GM19239 (cell line): Measurements from ENCODE around the gene RHOG.

Experiments
- DNase-seq: peaks from one replicate; pipeline ENCODE4 v3.0.0; 2011; ENCODE audit warnings: low spot score; ENCODE audit not compliant: insufficient read length
- FAIRE-seq: peaks from 2 replicates; lab custom pipeline; 2011; peaks lifted over from hg19 to GRCh38; lab: Jason Lieb, UNC

Gene RHOG

DNA sequence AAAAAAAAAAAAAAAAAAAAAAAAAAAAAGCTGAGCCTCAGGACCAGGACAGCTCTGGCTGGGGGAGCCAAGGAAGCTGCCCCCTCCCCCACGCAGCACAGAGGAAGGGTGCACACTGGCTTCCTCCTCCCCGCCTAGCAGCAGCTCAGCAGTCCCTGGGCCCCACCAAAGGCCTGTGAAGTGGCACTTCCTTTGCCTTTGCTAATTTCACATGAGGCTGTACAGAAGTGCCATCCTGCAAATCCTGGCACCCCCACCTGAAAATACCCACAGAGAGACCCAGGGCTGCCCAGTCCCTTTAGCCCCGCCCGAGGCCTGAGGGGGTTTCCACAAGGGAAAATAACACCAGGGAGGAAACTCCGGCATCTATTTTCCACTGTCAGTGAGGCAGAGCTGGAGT, 3.9 kb downstream of the RHOG start:
- DNase-seq = no peak
- no peak for FAIRE-seq

DNA sequence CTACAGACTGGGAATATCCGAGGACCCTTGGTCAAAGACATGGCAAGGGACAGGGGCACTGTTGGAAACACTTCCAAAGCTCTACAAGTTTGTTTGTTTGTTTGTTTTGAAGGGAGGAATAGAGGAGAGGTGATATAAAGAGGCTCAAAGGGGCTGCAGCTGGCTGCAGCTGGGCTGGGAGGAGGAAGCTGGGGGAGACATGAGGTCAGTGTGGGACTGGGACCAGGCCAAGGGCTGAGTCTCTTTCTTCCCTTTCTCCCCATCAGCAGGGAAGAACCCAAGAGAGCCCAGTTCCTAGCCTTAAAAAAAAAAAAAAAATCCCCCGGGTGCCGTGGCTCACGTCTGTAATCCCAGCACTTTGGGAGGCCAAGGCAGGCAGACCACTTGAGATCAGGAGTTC, 5.0 kb downstream of the RHOG start:
- no peak for FAIRE-seq
- DNase-seq = no peak

DNA sequence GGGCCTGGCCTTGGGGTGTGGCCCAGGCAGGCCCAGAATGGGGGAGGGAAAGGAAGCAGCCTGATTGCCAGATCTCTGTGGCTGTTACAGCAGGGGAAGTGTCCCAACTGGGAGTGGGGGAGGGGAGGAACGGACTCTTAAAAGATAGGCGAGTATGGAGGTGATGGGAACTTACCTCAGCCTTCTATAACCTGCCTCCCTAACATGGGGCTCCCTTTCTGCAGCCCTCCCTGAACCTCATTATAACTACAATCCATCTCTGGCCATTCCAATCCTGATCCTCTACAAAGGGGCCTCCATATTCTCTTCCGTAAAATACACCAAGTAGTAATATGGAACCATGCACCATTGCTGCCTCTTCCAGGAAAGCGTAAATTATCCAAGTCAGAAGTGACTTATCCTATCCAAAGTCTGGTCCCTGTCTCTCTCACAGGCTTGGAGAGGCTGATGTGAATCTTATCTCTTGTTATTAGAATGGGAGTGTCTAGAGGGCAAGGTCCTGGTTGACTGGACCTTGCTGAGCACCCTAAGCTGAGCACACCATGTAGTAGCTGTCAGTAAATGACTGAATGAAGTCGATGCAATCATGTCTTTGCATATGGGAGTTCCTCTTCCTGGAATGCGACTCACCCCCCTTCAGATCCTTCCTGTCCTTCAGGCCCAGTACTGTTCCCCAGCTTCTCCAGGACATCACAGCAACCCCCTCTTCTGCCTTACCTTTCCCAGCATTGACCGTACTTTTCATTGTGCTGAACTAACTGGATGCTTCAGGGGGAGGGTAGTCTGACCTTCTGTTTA, 5.9 kb downstream of the RHOG start:
- no peak for DNase-seq
- FAIRE-seq = no peak

DNA sequence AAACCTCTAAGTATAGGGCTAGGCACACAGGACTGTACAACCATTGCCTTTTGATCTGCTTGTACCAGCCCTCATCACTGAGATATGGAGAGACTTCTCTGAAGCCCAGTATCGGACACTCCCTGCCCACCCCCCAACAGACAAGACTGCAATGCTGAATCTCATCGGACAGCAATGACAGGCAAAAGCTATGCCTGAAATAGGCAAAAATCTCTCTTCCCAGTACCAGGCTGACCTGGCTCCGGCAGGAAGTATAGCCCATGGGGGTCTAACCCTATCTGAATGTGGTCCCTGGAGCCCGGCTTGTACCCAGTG, 6.5 kb downstream of the RHOG start:
- no peak for FAIRE-seq

DNA sequence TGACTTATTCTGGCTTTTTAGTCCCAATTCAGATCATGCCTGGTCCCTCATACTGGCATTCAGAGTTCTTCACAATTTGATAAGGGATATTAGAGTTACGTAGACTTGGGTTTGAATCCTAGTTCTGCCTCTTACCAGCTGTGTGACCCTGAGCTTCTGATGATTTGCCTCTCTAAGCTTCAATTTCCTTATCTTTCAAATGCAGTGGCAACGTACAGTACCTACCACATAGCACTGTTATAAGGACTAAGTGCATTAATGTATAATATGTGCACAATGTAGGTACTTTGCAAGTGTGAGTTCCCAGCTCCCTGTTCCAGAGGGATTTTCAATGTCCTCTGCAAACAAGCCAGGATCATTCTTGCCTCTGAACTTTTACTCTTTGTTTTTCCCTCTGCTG, 7.3 kb downstream of the RHOG start:
- peak; percentile 73 for FAIRE-seq
- DNase-seq = no peak

More for the DNA sequence above, 6.5 kb downstream of the RHOG start:
- DNase-seq = no peak

DNA sequence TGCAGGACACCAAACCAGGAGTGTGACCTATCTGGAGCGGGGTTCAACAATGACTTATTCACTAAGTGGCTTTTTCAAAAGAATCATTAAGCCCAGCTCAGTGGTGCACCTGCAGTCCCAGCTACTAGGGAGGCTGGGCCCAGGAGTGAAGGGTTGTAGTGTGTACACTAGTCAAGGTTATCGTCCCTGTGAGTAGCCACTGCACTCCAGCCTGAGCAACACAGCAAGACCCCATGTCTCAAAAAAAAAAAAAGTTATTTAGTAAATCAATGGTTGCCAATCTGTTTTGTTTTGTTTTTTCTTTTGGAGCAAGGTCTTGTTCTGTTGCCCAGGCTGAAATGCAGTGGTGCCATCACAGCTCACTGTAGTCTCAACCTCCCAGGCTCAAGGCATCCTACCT, 7.9 kb downstream of the RHOG start:
- no peak for DNase-seq
- no peak for FAIRE-seq

DNA sequence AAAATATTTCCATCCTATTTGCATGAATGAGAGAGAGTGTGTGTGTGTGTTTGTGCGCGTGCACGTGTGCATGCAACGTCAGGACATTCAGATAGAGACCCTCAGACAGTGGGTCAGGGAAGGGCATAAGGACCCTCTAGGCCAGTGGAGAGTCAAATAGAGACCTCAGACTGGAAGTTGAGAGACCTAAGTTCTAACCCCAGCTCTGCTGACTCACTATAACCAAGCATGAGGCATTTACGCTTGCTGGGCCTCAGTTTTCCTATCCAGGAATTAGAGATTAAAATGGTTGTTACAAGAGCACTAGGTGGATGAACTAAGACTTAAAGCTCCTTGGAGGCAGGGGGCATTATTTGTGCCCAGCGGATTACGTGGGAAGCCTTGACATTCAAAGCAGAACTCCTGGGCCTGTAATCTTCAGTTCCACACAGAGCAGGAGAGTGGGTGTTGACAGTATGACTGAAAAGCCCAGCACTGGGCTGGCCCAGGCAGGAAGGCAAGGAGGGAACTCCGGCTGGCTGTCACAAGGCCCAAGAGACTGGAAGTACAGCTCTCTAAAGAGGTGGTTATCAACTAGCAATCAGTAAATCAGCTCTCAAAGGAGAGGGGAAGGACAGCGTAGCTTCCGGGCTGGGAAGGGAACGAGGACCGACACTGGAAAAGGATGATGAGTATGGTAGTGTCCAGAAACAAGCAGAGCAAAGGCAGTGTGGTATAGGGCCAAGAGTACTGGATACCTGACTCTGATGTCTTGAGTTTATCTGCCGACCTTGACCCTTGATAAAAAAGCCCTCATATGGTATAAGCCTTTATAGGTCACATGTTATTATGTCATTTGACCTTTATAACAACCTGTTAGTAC, 9.2 kb downstream of the RHOG start:
- no peak for DNase-seq
- no peak for FAIRE-seq

DNA sequence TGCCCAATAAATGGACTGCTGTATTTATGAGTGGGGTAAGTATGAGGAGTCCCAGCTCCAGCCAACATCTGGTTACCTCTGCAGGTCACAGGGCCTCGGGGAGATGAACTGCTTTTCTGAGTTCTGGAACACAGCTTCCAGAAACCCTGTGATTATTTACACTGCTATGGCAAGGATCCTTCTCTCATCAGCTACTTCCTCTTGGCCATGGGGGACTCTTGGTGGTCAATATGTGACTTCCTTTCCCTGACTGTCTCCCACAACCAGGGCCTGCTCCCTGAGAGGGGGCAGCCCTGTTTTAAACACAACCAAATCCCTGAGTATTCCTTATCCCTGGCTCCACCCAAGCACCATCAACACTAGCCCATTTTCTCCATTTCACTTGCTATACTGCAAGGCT, 10.0 kb downstream of the RHOG start:
- no peak for DNase-seq
- no peak for FAIRE-seq

DNA sequence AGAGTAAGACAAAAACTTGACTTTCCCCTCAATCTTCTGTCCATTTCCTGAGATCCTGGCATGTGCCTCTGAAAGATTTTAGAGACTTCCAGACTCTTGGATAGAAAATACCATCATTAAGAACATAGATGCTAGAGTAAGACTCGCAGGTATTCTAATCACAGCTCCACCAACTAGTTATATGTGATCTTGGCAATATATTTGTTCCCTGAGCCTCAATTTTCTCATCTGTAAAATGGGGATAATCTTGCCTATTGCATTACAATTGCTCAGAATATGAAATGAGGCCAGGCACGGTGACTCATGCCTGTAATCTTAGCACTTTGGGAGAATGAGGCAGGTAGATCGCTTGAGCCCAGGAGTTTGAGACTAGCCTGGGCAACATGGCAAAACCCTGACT, 10.7 kb downstream of the RHOG start:
- DNase-seq (no peak), FAIRE-seq (no peak)

DNA sequence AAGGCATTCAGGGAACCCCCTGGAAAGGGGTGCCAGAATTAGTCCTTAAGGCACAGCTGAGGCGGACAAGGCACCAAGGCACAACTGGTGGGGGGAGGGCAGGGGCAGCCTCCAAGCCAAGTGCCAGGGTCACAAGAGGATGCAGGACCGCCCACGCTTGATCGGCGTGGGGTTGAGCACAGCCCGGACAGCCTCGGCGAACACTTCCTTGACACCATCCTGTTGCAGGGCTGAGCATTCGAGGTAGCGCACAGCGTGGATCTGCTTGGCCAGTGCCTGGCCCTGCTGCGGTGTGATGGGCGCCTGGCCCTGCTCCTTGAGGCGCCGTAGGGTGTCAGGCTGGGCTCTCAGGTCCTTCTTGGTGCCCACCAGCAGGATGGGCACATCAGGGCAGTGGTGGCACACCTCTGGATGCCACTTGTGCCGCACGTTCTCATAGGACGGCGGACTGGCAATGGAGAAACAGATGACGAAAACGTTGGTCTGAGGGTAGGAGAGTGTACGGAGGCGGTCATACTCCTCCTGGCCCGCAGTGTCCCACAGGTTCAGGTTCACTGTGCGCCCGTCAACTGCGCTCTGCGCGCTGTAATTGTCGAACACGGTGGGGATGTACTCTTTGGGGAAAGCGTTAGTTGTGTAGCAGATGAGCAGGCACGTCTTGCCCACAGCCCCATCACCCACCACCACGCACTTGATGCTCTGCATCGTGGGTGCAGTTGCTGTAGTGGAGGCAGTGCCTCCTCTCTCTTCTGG, 13.1 kb downstream of the RHOG start:
- no peak for DNase-seq
- no peak for FAIRE-seq

DNA sequence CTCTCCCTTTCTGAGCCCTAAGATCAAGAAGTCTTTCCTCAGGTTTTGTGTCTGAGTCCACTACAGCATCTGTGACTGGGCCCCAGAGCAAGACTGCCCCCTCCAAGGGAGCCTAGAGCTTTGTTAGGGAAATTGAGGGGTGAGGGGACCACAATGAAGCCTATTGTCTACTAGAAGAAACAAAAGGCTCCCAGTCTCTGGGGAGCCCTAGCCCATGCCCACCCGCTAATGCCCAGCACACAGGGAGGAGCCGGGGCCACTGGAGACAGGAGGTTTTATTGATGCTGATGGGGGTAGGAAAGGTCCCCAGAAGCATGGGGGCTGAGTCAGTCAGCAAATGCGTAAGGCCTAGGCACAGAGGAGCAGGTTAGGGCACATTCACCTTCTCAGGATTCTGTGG, 14.0 kb downstream of the RHOG start:
- DNase-seq (no peak), FAIRE-seq (no peak)

DNA sequence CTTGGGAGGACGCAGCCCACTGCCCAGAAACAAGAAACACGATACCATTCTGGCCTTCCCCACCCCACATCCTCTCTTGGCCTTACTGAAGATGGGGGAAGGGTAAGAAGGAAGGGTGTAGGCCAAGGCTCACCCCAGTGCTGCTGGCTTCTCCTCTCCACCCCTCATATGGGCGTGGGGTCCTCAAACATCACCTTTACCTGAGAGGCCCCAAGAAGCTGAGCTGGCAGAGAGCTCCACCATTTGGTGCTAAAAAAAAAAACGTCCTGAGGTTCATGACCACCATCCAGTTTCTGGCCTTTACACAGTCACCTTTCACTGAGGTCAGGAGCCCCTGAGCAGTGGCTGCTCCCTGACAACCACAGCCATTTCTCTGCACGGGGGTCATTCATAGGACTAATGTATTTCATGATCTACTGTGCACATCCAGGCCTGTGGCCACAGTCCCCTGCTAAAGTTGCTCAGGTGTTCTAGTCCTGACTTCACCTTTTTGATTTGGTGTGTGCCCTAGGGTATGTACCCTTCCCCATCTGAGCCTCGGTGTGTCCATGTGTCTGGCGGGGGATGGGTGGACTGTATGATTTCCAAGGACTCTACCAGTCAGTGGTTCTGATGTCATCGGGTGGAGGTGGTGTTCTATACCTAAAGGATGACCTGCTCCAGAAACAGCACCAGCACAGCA, 15.1 kb downstream of the RHOG start:
- DNase-seq = no peak

DNA sequence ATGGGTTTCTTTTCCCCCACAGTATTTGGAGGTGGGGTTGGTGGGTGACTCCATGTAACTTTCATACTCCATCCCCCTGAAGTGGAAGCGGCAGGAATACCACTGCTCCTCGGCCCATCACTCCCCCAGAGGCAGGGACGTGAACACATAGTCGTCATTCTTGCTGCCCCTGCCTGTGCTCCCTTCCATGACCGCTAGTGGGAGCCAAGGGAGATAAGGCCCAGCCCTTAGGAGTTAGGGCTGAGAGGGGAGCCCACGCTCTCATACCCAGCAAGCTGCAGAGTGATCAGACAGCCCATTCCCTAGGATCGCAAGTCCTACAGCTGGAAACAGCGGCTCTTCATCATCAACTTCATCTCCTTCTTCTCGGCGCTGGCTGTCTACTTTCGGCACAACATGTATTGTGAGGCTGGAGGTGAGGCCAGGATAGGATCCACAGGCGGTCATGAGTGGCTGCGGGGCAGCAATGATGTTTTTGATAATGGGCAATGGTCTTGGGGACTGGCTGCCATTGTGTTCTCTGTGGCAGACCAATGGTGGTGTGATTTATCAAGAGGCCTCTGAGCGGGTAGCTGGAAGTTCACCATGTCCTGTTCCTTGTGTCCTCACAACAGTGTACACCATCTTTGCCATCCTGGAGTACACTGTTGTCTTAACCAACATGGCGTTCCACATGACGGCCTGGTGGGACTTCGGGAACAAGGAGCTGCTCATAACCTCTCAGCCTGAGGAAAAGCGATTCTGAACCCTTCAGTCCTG, 15.9 kb downstream of the RHOG start:
- FAIRE-seq = peak; percentile 98
- DNase-seq = peak; percentile 79

More for the DNA sequence above, 15.1 kb downstream of the RHOG start:
- FAIRE-seq = no peak

DNA sequence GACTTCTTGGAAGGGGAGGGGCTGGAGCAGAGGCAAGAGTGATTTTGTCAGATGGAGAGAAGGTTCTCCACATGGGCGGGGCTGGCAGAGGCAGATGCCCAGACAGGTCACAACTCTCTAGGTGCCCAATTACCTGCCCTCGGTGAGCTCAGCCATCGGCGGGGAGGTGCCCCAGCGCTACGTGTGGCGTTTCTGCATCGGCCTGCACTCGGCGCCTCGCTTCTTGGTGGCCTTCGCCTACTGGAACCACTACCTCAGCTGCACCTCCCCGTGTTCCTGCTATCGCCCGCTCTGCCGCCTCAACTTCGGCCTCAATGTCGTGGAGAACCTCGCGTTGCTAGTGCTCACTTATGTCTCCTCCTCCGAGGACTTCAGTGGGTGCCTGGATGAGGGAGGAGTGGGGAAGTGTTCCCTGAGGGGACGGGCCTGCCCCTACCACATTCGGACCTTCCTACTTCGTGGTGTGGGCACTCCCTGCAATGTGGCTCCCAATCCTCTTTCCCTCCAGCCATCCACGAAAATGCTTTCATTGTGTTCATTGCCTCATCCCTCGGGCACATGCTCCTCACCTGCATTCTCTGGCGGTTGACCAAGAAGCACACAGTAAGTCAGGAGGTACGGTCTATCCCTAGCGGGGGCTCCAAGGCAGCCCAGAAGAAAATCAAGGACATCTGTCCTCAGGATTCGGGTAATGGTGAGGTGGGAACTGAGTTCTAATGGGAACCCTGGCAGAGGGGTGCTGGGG, 16.8 kb downstream of the RHOG start:
- no peak for FAIRE-seq

DNA sequence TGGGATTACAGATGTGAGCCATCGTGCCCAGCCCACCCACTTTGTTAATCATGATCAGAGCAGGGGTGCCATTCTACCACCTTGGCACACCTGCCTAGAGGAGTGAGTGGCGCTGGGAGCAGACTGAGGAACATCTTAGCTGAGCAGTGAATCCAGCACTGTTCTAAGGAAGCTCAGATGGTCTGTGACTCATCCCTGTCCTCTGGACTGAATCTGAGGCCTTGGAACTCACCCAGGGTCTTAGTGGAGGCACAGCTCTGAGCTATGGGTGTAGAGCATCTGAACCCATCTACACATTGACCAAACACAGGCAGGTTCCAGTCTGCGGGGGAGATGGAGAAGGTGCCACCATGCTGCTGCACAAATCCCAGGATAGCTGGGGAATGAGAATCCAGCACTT, 17.5 kb downstream of the RHOG start:
- DNase-seq (no peak), FAIRE-seq (no peak)

More for the DNA sequence above, 16.8 kb downstream of the RHOG start:
- DNase-seq = no peak

DNA sequence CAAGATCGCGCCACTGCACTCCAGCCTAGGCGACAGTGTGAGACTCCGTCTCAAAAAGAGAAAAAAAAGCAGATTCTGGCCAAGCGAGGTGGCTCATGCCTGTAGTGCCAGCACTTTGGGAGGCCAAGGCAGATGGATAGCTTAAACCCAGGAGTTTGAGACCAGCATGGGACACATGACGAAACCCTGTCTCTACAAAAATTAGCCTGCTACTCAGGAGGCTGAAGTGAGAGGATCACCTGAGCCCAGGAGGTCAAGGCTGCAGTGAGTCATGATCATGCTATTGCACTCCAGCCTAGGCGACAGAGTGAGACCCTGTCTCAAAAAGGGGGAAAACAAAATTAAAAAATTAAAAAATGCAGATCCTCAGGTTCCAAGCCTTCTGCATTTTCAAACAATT, 18.4 kb downstream of the RHOG start:
- DNase-seq (no peak), FAIRE-seq (no peak)

DNA sequence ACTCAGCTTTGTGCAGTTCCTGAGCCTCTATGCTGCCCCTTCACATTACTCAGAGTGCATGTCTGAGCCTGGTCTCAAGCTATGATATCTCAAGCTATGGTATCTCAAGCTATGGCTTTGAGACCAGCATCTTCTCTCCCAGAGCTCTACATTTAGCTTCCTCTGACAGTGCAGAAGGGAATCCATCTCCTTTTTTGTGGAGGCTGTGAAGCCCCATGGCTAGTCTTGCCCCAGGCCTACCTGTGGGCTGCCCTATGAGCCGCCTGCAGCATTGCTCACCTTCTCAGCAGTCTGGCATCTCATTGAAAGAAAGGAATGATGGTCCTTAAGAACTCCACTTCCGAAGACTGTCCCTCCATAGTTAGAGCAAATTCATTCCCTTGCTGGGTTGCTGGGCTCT, 19.8 kb downstream of the RHOG start:
- FAIRE-seq (no peak), DNase-seq (no peak)

DNA sequence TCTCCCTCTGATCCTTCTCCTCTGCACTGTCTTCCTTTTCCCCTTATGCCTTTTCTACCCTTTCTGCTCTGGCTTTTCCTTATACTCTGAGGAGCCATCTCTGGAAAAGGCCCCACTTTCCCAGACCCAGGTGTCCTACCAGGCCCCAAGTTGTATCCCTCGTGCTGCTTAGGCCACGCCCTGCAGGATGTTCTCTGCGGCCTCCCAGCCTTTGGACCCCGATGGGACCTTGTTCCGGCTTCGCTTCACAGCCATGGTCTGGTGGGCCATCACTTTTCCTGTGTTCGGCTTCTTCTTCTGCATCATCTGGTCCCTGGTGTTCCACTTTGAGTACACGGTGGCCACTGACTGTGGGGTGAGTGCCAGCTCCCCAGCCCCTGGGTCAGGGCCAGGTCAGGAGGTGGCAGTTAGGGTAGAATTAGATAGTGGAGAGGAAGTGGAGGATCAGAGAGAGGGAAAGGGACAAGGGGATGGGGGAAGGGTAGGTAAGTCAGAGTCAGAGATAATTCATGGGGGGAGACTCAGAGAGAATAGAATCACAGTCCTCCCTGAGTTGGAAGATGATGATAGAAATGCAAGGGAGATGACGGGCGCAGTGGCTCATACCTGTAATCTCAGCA, 23.5 kb downstream of the RHOG start:
- FAIRE-seq (no peak), DNase-seq (no peak)

DNA sequence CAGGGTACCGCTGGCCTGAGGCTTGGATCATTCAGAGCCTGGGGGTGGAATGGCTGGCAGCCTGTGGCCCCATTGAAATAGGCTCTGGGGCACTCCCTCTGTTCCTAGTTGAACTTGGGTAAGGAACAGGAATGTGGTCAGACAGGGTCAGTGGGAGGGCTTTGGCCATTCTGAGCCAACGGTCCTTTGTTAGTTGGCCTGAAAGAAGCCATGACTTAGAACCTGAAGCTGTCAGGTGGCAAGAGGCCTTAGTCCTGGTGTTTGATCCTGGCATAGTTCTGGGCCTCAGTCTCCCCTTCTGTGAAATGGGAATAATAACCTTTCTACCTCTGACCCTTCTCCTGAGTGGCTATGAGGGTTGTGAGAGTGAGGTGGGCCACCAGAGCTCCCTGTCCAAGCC, 24.1 kb downstream of the RHOG start:
- DNase-seq (no peak), FAIRE-seq (no peak)
